ENCODE data around the gene NPTXR. TPM values are rescaled to one million over a fixed set of nuclear protein-coding genes. Genes with fewer than 3 reads are reported as not detected.

The NPTXR gene
- total and polyA plus RNA-seq, 2 of the 4 experiments (the other 2 are of a cell fraction): 0.36 to 2.2 TPM

GRCh38 chr22:38783095-38783615 is 60.7 kb downstream of the NPTXR start:
- Histone ChIP-seq H3K14ac (replicated peaks; ENCODE audit: low read depth, low read length) (no peak overlapping the region), H3K9me1 (ENCODE audit: insufficient read depth, low read length) (peaks cover 16% of the 10 kb centered on the region), H3K9me3 (ENCODE audit: control insufficient read depth, insufficient read depth, low read length) (no peaks in the 10 kb centered on the region), H2BK5ac (ENCODE audit: low read depth, low read length, poor library complexity, severe bottlenecking) (no peak overlapping the region), H3K4ac (ENCODE audit: low read depth, low read length) (no peak overlapping the region), H3K4me3 (ENCODE audit: insufficient read depth, low read depth, low read length) (no peak overlapping the region), H2AK5ac (ENCODE audit: low read depth, low read length) (no peak overlapping the region), H3K36me3 (ENCODE audit: control insufficient read depth, insufficient read depth, low read length) (peaks cover 17% of the 10 kb centered on the region; the same call in 1 of the 2 replicates), H2BK120ac (ENCODE audit: low read depth, low read length) (no peak overlapping the region), H2AFZ (replicated peaks; ENCODE audit: low read length, poor library complexity) (no peak overlapping the region), H3K27me3 (ENCODE audit: control insufficient read depth, insufficient read depth, low read length) (no peaks in the 10 kb centered on the region), H3K4me1 (ENCODE audit: control insufficient read depth, insufficient read depth, low read length) (peaks cover 10% of the 10 kb centered on the region), H3K27ac (ENCODE audit: insufficient read depth, low read length) (no peak overlapping the region), H3K18ac (ENCODE audit: low read depth, low read length) (no peak overlapping the region), H4K5ac (ENCODE audit: low read depth, low read length) (no peak overlapping the region), H2BK20ac (ENCODE audit: low read depth, low read length) (no peak overlapping the region), H4K8ac (ENCODE audit: low read depth in 2 of 2, low read length in 2 of 2) (peak overlapping the region in 1 of 2 experiments; percentile 2; a peak in 1 of 4 replicates), H2AK9ac (replicated peaks; ENCODE audit: low read depth, low read length, poor library complexity) (no peak overlapping the region), H3K9ac (ENCODE audit: low read depth, low read length) (no peak overlapping the region), H3K56ac (ENCODE audit: extremely low read depth, insufficient read depth, low read length) (no peak overlapping the region), H4K20me1 (ENCODE audit: insufficient read depth, low read length) (peaks cover 10% of the 10 kb centered on the region), H4K91ac (ENCODE audit: insufficient read depth, low read depth, low read length) (no peak overlapping the region), H3K4me2 (ENCODE audit: low read depth, low read length) (no peak overlapping the region), H3K23ac (ENCODE audit: low read depth, low read length) (no peak overlapping the region), H3K79me1 (ENCODE audit: low read depth in 1 of 2, low read length in 2 of 2) (peaks cover 6 to 34% of the 10 kb centered on the region in 2 experiments; a peak in 3 of 4 replicates), H2BK15ac (ENCODE audit: low read depth, low read length) (no peak overlapping the region)
- intact Hi-C loops (cut with micrococcal nuclease) (no loop called here), in situ Hi-C loops (cut with MboI; ENCODE audit: low sequenced_read_pairs) (no loop called here), dilution Hi-C loops (cut with HindIII; ENCODE audit: low sequenced_read_pairs, unreplicated experiment) (no loop called here)
- POLR2A ChIA-PET (ENCODE audit: unreplicated experiment): no interaction called here
- ATAC-seq (ENCODE audit: low read depth) (no peak), DNase-seq (no peak)
- 100% methylated on average over 1 of the region's 14 CpGs; no CpG with 5 or more reads in 1 of the 2 experiments for WGBS, 2 experiments (ENCODE audit: extremely low coverage in 2 of 2, insufficient read length in 1 of 2)
- no peak for TF ChIP-seq ELK1 (IDR thresholded peaks at IDR 0.05; ENCODE audit: borderline replicate concordance, low read depth, low read length)
- TF ChIP-seq CTCF (conservative IDR thresholded peaks at IDR 0.05; ENCODE audit: low read depth, low read length): no peak
- TF ChIP-seq SMC3 (IDR thresholded peaks at IDR 0.05; ENCODE audit: low read depth, low read length): no peak
- CTCF ChIA-PET: interaction anchor here (1.3 kb wide), 1 partner anchor 14 kb away, joined by 5 read pairs; no protein-coding TSS in a partner anchor
- no TSS peak for BruUV-seq (replicated peaks)

Data from IMR-90 (cell line).